Stimulated activated naive CD4-positive, alpha-beta T cell treated with Interleukin-2 at 50 U/mL for 16 hours (primary cell): ENCODE measurements around the gene GUCD1.

ENCODE experiments used
- DNase-seq: peaks from one replicate; lab custom pipeline; 2025; lab: John Stamatoyannopoulos, UW

The GUCD1 gene

DNA sequence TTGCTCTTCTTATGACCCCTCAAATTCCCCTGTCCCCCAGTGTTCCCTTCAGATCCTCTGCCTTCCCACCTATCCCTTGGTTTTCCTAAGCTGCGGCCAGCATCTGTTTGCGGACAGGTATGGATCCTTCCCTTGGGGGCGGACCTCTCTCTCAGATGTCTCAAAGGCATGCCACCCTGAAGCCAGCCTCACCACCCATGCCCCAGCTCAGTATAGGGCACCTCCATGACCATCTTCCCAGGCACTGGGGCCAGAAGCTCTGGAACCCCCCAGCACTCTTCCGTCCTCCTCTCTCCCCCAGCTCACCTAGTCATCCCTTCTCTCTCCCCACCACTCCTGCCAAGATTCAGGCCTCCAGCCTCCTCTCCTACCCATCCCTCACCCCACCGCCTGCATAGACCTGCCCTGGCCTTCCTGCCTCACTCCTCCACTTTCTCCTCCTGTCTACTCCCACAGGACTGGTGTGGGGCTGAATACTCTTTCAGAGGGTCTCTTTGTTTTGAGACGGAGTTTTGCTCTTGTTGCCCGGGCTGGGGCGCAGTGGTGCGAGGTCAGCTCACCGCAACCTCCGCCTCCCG is 35.7 kb upstream of the GUCD1 start:
- DNase-seq, result no peak

DNA sequence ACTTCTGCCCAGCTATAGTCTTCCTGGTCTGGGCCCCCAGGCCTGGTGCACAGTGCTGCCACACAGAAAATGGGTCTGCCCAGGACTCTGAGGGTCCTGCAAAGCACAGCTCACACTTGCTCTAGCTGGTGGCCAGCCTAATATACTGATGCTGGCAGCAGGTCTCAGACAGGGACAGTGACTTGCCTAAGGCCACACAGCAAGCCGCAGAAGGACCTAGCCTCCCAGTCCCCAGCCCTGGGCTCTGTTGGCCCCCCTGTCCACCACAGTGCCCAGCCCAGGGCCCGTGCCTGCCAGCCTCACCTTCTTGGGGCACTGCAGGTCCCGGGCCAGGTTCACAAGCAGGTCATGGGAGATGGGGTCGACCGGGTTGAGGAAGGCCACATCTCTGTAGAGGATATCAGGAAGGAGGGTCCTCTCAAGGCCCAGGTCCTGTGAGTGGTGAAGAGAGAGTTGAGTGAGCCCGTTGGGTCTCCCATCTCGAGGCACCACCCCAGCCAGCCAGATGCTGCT is 34.6 kb upstream of the GUCD1 start:
- no peak for DNase-seq

DNA sequence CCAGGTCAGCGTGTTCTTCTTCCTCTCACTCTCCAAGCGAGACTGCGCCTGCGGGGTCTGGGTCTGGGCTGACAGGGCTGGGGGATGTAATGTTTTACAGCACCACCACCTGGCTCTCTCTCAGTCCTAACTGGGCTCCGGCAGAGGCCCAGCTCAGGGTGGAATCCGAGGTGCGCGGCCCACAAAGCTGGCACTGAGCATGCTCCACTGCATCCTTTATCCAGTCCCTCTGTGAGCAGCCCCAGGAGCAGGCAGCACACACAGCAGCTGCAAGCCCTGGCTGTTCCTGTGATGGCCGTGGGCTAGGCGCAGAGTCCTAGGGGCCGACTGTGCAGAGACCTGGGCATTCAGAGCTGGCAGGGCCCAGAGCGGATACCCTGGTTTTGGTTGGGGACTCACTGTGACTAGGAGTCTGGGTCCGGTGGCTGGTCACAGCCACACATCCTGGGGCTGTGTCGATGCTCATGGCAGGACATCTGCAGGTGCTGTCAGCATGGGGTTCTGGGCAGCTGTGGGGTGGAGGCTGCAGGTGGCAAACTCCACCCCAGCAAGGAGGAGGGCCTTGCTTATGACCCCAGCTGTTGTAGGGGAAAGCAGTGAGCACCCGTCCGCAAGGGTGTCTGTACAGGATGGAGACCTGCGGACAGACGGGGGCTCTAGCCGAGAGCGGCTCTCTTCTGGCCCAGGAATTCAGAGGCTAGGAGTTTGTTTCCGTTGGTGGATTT is 34.0 kb upstream of the GUCD1 start:
- no peak for DNase-seq

DNA sequence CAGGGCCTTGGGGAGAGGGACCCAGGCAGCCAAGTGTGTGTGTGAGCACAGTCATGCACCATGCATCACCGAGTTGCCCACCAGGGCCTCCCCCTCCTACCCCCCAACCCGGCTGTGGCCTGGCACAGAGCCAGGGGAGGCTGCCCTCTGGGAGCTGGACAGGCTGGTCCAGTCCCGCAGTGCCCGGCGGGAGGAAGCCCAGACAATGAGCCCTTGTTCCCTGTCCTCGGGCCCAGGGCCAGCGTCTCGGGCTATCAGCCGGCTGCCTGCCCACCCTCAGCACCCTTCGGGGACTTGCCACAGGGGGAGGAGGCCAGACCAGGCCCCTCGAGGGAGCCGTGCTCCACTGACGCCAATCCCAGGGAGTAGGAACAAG is 33.4 kb upstream of the GUCD1 start:
- no peak for DNase-seq

DNA sequence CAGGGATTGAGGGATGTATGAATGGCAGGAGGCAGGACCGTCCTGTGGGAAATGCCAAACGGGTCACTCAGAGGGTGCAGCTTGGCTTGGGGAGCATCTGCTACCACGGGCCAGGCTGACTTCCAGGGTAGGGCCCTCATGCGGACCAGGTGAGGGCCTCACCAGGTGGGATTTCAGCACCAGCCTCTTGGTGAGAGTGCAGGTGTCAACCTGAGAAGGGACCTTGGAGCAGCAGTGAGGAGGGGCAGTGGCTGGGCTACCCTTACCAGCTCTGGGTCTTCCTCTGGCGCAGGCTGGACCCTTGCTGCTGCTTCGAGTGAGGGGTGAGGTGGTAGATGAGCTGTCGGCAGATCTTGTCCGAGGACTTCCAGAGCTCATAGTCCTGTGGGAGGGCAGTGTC is 33.0 kb upstream of the GUCD1 start:
- no peak for DNase-seq

- DNase-seq, result no peak
These were observed 32.3 kb upstream of the GUCD1 start for GRCh38 chr22:24587251-24587650.

GRCh38 chr22:24585927-24586546 is 31.1 kb upstream of the GUCD1 start:
- no peak for DNase-seq

- DNase-seq, result no peak
These were observed 30.5 kb upstream of the GUCD1 start for GRCh38 chr22:24585461-24585860.

DNA sequence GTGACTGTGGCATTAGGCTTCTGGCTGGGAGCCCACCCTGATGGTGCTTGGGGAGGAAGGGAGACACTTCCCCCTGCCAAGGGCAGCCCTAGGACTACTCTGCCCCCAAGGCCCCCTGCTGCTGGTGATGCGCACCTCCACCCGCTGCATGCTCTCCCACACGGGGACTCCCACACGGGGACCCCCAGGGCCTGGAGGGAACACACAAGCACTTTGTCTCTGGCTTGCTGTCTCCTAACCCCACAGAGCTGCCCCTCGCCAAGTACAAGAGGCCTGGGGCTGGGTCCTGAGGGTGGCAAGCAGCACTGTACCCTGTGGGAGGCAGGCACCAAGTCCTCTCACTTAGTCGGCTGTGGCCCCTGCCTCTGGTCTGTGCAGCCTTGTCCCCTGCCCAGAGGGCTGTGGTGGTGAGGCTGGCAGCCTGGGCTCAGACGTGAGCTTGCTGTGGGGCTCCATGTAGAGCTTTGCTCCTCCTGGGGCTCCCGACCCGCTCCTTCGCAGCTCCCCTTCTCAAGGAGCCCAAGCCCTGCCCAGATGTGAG is 30.0 kb upstream of the GUCD1 start:
- DNase-seq, result no peak

DNA sequence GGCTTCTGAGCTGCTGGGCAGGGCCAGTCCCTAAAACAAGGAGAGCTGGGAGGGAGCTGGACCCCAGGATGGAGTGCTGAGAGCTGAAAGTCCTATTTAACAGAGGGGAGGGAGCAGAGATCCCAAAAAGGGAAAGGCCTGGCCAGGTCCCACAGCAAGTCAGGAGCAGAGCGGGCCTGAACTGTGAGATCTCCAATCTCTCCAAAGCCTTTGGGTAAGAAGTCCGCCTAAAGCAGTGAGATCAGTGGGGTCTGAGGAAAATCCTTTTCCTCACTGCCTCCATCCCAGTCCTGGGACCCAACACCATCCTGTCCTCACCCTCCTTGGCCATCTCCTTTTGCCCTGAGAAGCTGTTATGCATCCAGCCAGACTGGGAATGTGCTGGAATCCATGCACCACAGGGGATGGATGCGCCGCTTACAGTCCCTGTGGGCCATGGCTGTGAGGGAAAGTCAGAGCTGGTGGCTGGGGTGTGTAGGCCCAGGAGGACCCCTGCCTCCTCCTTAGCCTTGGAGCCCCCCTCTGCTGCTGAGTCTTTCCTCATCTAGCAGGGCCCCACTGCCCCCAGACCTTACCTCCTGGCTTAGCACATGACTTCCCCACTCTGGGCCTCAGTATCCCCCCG is 29.3 kb upstream of the GUCD1 start:
- no peak for DNase-seq

GRCh38 chr22:24583221-24584165 is 28.6 kb upstream of the GUCD1 start:
- no peak for DNase-seq

- no peak for DNase-seq
These were observed 27.3 kb upstream of the GUCD1 start for GRCh38 chr22:24582056-24582814.

DNA sequence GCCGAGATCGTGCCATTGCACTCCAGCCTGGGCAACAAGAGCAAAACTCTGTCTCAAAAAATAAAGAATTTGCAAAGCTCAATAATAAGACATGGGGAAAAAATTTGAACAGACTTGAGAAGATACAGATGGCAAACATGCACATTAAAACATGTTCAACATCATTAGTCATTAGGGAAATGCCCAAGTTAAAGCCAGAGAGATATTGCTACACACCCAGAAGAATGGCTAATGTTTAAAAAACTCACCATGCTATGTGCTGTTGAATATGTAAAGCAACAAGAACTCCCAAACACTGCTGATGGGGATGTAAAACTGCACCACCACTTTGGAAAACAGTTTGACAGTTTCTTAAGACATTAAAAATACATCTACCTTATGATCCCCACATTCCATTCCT is 25.3 kb upstream of the GUCD1 start:
- DNase-seq, result no peak

- no peak for DNase-seq
These were observed 24.3 kb upstream of the GUCD1 start for GRCh38 chr22:24579258-24579601.

GRCh38 chr22:24578355-24579257 is 23.7 kb upstream of the GUCD1 start:
- DNase-seq, result no peak

DNA sequence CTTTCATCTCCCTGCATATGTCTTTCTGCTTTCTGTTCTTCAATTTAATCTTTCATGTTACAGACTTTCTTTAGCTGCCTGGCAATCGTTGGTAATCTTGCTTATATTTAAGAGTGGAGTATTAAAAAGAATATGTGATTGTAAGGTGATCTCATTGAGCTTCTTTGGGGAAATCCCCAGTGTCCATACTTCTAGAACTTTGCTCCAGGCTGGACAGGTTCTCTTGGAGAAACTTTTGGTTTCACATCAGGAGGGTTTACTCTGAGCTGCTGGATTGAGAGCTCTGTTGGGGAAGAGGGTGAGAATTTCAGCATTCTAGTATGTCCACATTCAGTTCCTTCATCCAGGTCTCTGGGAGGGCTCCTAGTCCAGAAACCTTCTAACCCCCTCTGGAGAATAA is 21.8 kb upstream of the GUCD1 start:
- no peak for DNase-seq

GRCh38 chr22:24571266-24571665 is 16.3 kb upstream of the GUCD1 start:
- DNase-seq, result no peak

DNA sequence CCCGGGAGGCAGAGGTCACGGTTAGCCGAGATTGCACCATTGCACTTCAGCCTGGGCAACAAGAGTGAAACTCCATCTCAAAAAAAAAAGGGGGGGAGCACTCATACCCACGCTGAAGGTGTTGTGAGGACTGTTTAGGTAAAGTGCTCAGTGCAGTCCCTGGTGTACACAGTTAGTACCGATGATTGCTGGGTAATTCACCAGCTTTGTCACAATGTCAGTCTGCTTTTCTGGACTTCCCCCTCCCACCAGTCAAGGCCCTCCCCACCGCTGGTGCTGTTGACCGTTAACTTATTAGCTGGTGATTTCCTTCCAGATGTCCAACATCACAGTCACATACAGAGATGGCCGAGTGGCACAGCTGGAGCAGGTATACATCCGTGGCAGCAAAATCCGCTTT is 12.7 kb upstream of the GUCD1 start:
- no peak for DNase-seq

DNA sequence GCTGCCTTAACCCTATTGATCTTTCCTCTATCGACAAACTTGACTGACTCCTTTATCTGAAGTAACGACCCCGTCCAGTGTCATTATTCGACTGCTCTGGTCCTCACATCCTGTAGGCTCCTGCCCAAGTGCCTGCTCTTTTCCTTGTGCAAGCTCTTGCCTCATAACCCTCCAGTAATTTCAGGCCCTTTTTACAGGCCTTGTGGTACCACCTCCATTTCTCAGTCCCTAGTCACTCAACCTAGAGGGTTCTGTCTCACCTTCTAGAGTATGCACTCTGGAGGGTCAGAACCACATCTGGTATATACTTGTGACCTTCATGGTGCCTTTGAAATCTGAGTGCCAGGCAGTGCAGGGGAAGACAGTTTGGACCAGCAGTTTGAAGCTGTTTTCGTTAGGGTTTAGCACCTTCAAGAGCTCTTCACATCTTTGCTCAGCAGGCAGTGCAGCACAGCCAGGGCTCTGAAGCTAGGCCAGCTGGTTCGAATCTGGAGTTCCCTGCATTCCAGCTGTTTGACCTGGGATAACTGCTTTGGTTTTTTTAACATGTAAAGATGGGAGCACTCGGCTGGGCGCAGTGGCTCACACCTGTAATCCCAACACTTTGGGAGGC is 12.1 kb upstream of the GUCD1 start:
- no peak for DNase-seq
